ENCODE results near the gene SORT1. TPM values are rescaled to one million over a fixed set of nuclear protein-coding genes. Genes with fewer than 3 reads are reported as not detected.
A peak's percentile ranks its signal among the peaks of the same experiment; 100 is the strongest.

Gene SORT1
- total and polyA plus RNA-seq, 2 of the 13 experiments (the other 11 are each of a cell fraction or from before 2014, with no cell fraction given), result 32.4 to 93.0 TPM

DNA sequence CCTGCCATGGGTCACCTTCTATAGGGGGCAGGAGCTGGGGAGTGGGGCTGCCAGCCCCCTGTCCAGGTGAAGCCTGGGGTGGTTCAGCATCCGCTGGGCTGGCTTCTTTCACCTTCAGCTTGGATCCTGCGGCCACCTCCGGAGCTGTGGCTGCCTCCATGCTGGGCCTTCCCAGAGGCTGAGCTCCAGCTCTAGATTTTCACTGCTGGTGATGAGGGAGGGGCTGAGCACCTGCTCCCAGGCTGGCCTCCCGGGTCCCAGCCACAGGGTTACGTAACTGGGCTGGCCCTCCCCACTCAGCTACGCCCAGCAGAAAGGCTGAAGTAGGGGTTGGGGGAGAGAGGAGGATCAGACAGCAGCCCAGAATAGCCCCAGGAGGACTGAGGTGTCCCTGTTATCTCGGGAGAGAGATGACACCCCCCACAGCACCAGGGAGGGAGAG lies 90.9 kb downstream of the SORT1 start, which contains the start of gene MYBPHL (continued):
- TF ChIP-seq ZEB1 (IDR thresholded peaks at IDR 0.05; ENCODE audit: insufficient replicate concordance, low read depth) (no peak), SIN3B (IDR thresholded peaks at IDR 0.05; ENCODE audit: low read length) (no peak), ZNF382 (CRISPR knock-in tag; IDR thresholded peaks at IDR 0.05; ENCODE audit: borderline replicate concordance) (no peak), GPBP1L1 (CRISPR knock-in tag; IDR thresholded peaks at IDR 0.05) (no peak), ZNF766 (CRISPR knock-in tag; IDR thresholded peaks at IDR 0.05; ENCODE audit: borderline replicate concordance) (no peak), RNF2 (conservative IDR thresholded peaks at IDR 0.05; ENCODE audit: low read depth) (no peak), ISL2 (CRISPR knock-in tag; IDR thresholded peaks at IDR 0.05) (no peak), ELF4 (CRISPR knock-in tag; IDR thresholded peaks at IDR 0.05; ENCODE audit: borderline replicate concordance) (no peak), SNRNP70 (IDR thresholded peaks at IDR 0.05; ENCODE audit: low read depth, low read length) (no peak), SAP130 (CRISPR knock-in tag; IDR thresholded peaks at IDR 0.05; ENCODE audit: low read depth) (peak; percentile 44; the same call in 1 of the 2 replicates), ZNF10 (CRISPR knock-in tag; IDR thresholded peaks at IDR 0.05; ENCODE audit: borderline replicate concordance, low read depth) (no peak), ZNF460 (CRISPR knock-in tag; IDR thresholded peaks at IDR 0.05; ENCODE audit: borderline replicate concordance) (no peak), MED13 (CRISPR knock-in tag; IDR thresholded peaks at IDR 0.05) (no peak), TBX2 (CRISPR knock-in tag; IDR thresholded peaks at IDR 0.05; ENCODE audit: borderline replicate concordance) (no peak)
- TF ChIP-seq, protein P1, sequence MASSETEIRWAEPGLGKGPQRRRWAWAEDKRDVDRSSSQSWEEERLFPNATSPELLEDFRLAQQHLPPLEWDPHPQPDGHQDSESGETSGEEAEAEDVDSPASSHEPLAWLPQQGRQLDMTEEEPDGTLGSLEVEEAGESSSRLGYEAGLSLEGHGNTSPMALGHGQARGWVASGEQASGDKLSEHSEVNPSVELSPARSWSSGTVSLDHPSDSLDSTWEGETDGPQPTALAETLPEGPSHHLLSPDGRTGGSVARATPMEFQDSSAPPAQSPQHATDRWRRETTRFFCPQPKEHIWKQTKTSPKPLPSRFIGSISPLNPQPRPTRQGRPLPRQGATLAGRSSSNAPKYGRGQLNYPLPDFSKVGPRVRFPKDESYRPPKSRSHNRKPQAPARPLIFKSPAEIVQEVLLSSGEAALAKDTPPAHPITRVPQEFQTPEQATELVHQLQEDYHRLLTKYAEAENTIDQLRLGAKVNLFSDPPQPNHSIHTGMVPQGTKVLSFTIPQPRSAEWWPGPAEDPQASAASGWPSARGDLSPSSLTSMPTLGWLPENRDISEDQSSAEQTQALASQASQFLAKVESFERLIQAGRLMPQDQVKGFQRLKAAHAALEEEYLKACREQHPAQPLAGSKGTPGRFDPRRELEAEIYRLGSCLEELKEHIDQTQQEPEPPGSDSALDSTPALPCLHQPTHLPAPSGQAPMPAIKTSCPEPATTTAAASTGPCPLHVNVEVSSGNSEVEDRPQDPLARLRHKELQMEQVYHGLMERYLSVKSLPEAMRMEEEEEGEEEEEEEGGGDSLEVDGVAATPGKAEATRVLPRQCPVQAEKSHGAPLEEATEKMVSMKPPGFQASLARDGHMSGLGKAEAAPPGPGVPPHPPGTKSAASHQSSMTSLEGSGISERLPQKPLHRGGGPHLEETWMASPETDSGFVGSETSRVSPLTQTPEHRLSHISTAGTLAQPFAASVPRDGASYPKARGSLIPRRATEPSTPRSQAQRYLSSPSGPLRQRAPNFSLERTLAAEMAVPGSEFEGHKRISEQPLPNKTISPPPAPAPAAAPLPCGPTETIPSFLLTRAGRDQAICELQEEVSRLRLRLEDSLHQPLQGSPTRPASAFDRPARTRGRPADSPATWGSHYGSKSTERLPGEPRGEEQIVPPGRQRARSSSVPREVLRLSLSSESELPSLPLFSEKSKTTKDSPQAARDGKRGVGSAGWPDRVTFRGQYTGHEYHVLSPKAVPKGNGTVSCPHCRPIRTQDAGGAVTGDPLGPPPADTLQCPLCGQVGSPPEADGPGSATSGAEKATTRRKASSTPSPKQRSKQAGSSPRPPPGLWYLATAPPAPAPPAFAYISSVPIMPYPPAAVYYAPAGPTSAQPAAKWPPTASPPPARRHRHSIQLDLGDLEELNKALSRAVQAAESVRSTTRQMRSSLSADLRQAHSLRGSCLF (CRISPR knock-in tag; IDR thresholded peaks at IDR 0.05; ENCODE audit: borderline replicate concordance), result no peak
- TF ChIP-seq, protein P2, sequence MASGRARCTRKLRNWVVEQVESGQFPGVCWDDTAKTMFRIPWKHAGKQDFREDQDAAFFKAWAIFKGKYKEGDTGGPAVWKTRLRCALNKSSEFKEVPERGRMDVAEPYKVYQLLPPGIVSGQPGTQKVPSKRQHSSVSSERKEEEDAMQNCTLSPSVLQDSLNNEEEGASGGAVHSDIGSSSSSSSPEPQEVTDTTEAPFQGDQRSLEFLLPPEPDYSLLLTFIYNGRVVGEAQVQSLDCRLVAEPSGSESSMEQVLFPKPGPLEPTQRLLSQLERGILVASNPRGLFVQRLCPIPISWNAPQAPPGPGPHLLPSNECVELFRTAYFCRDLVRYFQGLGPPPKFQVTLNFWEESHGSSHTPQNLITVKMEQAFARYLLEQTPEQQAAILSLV (CRISPR knock-in tag; IDR thresholded peaks at IDR 0.05; ENCODE audit: borderline replicate concordance), result no peak
- TF ChIP-seq, protein P3, sequence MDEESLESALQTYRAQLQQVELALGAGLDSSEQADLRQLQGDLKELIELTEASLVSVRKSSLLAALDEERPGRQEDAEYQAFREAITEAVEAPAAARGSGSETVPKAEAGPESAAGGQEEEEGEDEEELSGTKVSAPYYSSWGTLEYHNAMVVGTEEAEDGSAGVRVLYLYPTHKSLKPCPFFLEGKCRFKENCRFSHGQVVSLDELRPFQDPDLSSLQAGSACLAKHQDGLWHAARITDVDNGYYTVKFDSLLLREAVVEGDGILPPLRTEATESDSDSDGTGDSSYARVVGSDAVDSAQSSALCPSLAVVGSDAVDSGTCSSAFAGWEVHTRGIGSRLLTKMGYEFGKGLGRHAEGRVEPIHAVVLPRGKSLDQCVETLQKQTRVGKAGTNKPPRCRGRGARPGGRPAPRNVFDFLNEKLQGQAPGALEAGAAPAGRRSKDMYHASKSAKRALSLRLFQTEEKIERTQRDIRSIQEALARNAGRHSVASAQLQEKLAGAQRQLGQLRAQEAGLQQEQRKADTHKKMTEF (CRISPR knock-in tag; IDR thresholded peaks at IDR 0.05), result no peak
- TF ChIP-seq, protein P4, sequence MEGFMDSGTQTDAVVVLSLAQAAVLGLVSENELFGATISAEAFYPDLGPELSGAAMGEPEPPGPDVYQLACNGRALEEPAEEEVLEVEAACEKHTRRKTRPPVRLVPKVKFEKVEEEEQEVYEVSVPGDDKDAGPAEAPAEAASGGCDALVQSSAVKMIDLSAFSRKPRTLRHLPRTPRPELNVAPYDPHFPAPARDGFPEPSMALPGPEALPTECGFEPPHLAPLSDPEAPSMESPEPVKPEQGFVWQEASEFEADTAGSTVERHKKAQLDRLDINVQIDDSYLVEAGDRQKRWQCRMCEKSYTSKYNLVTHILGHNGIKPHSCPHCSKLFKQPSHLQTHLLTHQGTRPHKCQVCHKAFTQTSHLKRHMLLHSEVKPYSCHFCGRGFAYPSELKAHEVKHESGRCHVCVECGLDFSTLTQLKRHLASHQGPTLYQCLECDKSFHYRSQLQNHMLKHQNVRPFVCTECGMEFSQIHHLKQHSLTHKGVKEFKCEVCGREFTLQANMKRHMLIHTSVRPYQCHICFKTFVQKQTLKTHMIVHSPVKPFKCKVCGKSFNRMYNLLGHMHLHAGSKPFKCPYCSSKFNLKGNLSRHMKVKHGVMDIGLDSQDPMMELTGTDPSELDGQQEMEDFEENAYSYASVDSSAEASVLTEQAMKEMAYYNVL (CRISPR knock-in tag; IDR thresholded peaks at IDR 0.05; ENCODE audit: borderline replicate concordance), result 0 out of 2 replicates have a peak, but pooled peaks have one; percentile 43
